ENCODE measurements around the gene COMMD3. TPM values are rescaled to one million over a fixed set of nuclear protein-coding genes. Genes with fewer than 3 reads are reported as not detected.

Gene COMMD3
- total RNA-seq, 1 donor from 2014 or later, result 51.0 TPM

DNA sequence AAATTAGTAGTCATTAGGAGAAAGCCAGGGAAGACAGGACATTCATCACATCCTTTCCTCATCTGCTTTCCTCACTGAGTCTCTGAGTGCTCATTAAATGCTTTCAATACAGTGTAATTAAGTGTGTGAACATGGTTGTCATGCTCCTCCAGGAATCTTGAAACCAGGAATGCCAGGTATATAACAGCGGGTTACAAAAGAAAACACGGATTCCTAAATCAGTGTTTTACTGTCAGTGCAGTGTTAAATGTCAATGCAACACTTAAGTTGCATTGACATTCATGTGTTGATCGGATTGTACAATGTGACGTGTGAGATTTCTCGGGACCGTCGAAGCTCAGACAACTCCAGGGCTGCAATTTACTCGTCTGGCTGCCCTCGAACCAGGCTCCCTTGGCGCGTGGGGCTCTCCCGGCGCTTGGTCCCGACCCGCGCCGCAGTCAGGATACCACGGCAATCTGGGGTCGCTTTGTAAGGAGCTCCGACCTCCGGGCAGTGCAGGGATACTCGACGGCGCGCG is 28.7 kb downstream of the COMMD3 start:
- TF ChIP-seq, protein P1, sequence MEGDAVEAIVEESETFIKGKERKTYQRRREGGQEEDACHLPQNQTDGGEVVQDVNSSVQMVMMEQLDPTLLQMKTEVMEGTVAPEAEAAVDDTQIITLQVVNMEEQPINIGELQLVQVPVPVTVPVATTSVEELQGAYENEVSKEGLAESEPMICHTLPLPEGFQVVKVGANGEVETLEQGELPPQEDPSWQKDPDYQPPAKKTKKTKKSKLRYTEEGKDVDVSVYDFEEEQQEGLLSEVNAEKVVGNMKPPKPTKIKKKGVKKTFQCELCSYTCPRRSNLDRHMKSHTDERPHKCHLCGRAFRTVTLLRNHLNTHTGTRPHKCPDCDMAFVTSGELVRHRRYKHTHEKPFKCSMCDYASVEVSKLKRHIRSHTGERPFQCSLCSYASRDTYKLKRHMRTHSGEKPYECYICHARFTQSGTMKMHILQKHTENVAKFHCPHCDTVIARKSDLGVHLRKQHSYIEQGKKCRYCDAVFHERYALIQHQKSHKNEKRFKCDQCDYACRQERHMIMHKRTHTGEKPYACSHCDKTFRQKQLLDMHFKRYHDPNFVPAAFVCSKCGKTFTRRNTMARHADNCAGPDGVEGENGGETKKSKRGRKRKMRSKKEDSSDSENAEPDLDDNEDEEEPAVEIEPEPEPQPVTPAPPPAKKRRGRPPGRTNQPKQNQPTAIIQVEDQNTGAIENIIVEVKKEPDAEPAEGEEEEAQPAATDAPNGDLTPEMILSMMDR (IDR thresholded peaks at IDR 0.05), result no peak
- H3K4me1 ChIP-seq, result peaks cover 16% of the 10 kb centered on the region
- H3K27ac ChIP-seq, result no peak overlapping the region
- intact Hi-C loops (cut with DNase I), result no loop called here
- no peak for DNase-seq
- H3K9me3 ChIP-seq, result no peaks in the 10 kb centered on the region
- peak overlapping the region; percentile 31 for H3K4me3 ChIP-seq
- peaks cover 83% of the 10 kb centered on the region for H3K27me3 ChIP-seq (ENCODE audit: low read depth)
- ATAC-seq, result no peak
- no peaks in the 10 kb centered on the region for H3K36me3 ChIP-seq

DNA sequence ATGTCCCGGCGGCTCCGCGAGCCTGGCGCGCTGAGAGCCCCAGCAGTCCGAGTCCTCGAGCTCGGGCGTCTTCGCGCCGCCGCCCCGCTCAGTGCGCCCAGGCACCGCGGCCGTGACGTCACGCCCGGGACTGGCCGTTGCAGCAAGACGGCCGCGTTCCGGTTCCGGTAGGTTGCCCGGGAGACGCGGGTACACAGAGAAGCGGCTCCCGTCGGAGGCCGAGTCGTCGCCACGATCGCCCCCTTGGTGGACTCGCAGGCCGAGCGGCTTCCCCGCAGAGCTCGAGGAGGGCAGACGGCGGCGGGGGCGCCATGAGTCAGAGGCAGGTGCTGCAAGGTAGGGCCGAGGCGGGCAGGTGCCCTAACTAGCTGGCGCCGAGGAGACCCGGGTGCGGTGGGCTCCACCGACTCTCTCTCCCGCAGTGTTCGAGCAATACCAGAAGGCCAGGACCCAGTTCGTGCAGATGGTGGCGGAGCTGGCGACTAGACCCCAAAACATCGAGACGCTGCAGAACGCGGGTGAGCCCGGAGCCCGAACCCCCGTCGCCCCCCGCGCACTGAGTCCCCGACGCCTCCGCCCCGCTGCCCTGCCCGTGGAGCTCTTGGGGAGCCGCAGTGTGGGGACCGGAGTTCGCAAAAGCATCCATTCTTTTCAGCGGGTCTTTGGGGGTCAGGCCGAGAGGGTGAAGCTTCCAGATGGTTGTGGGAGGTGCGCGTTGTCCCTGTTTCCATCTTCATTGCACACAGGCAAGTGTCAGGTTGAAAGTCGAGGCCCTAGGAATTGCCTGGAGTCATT is 29.3 kb downstream of the COMMD3 start, which contains the start of gene SPAG6:
TSS of gene SPAG6 (plus strand) at position 196 of the 795 bp plus-strand sequence. CDS start at position 312, 116 bp downstream.
- H3K36me3 ChIP-seq, result no peaks in the 10 kb centered on the region
- TF ChIP-seq, protein P1 (IDR thresholded peaks at IDR 0.05), result no peak
- DNase-seq, result peak; percentile 80
- intact Hi-C loops (cut with DNase I), result no loop called here
- no peaks in the 10 kb centered on the region for H3K9me3 ChIP-seq
- H3K27ac ChIP-seq, result no peak within 1 kb of the TSS
- peaks cover 14% of the 10 kb centered on the region for H3K4me1 ChIP-seq
- H3K4me3 ChIP-seq, result peak within 1 kb of the TSS; percentile 31
- H3K27me3 ChIP-seq (ENCODE audit: low read depth), result peaks cover 83% of the 10 kb centered on the region
- peak; percentile 17 to 57 for ATAC-seq

DNA sequence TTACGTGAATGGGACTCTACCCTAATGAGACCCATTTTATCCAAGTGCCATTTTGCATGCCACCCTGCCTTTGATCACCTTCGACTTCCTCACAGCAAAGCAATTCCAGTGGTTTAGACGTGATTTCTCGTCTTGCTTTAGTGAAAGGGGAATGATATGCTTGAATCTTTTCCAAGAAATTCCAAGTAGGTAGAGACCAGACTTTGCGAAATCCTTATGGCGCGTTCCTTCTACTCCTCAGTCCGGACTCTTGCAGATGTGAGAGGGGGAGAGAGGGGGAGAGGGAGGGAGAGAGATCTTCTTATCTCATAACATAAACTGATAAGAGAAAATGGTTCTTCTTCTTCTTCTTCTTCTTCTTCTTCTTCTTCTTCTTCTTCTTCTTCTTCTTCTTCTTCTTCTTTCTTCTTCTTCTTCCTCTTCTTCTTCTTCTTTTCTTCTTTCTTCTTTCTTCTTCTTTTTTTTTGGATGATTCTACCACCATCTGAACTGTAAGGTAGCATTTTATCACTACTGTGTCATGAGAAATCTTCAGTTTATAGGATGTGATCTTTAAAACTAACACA is 30.0 kb downstream of the COMMD3 start:
- Histone ChIP-seq H3K27me3 (ENCODE audit: low read depth) (peaks cover 82% of the 10 kb centered on the region), H3K36me3 (no peaks in the 10 kb centered on the region), H3K4me1 (peaks cover 11% of the 10 kb centered on the region), H3K4me3 (no peak overlapping the region), H3K9me3 (no peaks in the 10 kb centered on the region), H3K27ac (no peak overlapping the region)
- DNase-seq (no peak), ATAC-seq (no peak)
- intact Hi-C loops (cut with DNase I), result no loop called here
- TF ChIP-seq, protein P1 (IDR thresholded peaks at IDR 0.05), result no peak

DNA sequence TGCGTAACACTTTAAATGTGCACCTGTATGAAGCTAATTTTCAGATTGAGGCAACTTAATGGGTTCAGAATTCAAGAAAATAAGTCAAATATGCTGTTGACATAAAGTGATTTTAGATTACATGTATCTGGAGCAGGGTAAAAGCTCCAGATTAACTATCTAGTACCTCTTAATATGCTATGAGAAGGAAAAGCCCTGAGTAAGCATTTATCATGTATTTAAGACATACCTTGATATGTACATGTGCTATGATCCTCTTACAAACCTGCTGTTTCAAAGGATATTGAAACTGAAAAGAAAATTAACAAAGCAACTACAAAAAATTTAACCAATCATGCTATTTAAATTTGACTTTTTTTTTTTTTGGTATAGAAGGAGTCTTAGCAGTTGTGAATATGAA is 33.6 kb downstream of the COMMD3 start:
- peaks cover 46% of the 10 kb centered on the region for H3K27me3 ChIP-seq (ENCODE audit: low read depth)

DNA sequence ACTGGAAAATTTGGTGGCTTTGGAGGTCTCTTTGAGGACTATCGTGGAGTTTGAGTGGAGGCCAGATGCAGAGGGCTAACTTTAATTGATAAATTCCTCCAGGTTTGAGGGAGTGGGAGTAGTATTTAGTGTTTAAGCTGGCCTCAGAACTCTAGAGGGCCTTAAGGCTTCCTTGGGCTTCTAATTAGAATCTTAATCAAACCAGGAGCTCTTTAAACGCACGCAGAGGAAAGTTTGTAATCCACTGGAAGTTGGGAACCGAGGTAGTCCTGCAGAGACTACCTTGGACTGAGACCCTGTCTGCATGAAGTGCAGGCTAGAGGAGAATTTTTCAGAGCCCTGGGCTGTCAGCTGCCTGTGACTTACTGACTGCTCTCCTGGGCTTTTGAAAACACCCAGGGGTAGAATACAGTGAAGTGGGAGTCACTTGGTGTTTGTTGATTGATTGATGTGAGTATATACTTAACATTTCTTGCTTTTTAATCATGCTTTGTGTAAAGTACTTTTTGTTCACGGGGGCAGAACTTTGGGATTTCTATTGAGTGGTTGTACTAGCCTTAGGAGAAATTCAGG is 35.0 kb downstream of the COMMD3 start:
- intact Hi-C loops (cut with DNase I), result no loop called here
- H3K27ac ChIP-seq, result no peak overlapping the region
- no peaks in the 10 kb centered on the region for H3K9me3 ChIP-seq
- H3K36me3 ChIP-seq, result no peaks in the 10 kb centered on the region
- ATAC-seq, result no peak
- DNase-seq, result no peak
- H3K27me3 ChIP-seq (ENCODE audit: low read depth), result peaks cover 31% of the 10 kb centered on the region
- TF ChIP-seq, protein P1 (IDR thresholded peaks at IDR 0.05), result no peak
- H3K4me3 ChIP-seq, result no peak overlapping the region
- H3K4me1 ChIP-seq, result no peaks in the 10 kb centered on the region

More for the DNA sequence above, 33.6 kb downstream of the COMMD3 start:
- no peaks in the 10 kb centered on the region for H3K36me3 ChIP-seq
- no peaks in the 10 kb centered on the region for H3K9me3 ChIP-seq
- DNase-seq (no peak), ATAC-seq (no peak)
- H3K4me3 ChIP-seq, result no peak overlapping the region
- peaks cover 6% of the 10 kb centered on the region for H3K4me1 ChIP-seq
- no peak overlapping the region for H3K27ac ChIP-seq
- intact Hi-C loops (cut with DNase I), result no loop called here
- TF ChIP-seq, protein P1 (IDR thresholded peaks at IDR 0.05), result no peak
